PC-3 (cell line): ENCODE measurements around the gene ZNF132. TPM values are rescaled to one million over a fixed set of nuclear protein-coding genes. Genes with fewer than 3 reads are reported as not detected.
A peak's percentile ranks its signal among the peaks of the same experiment; 100 is the strongest.

Experiments used
- ATAC-seq: fragments of 200-7000 bp; cut with Tn5 transposase; 2 replicates; pipeline ENCODE4 v1.9.1; 2020; ENCODE audit warnings: mild to moderate bottlenecking, moderate library complexity
- BruUV-seq: library from RNA; stranded (reverse); fragments of 400-500 nt; replicated peaks from 2 replicates; lab custom pipeline; 2021; lab: Mats Ljungman, UMichigan
- CTCF ChIA-PET: fragments of 300-600 bp; sonication (Branson Sonifier 250); formaldehyde crosslinking; loops from one replicate; lab custom pipeline; 2022; ENCODE audit warnings: antibody characterized with exemption; lab: Charles Lee
- POLR2A ChIA-PET: fragments of 300-600 bp; sonication (Branson Sonifier 250); formaldehyde crosslinking; loops from one replicate; lab custom pipeline; 2022; ENCODE audit warnings: antibody characterized with exemption; ENCODE audit not compliant: unreplicated experiment; lab: Charles Lee
- DNase-seq: peaks from one replicate; pipeline ENCODE4 v3.0.0-alpha.2; 2015
- H2AFZ ChIP-seq: fragments of 300-600 bp; sonication (generic); 2 replicates; pipeline ENCODE4 v1.6.0; 2016; ENCODE audit warnings: antibody characterized with exemption, low read length
- H3F3A ChIP-seq: fragments of 300-600 bp; sonication (generic); one replicate; pipeline ENCODE4 v1.6.0; 2017; ENCODE audit warnings: antibody characterized with exemption, low read length, control low read depth, mild to moderate bottlenecking; ENCODE audit not compliant: unreplicated experiment
- H3K27ac ChIP-seq: fragments of 300-600 bp; sonication (generic); 2 replicates; pipeline ENCODE4 v1.5.1; 2016; ENCODE audit warnings: mild to moderate bottlenecking, low read length
- H3K27me3 ChIP-seq: fragments of 300-600 bp; sonication (generic); 2 replicates; pipeline ENCODE4 v1.6.1; 2016; ENCODE audit warnings: low read length, mixed read lengths
- H3K36me3 ChIP-seq: fragments of 300-600 bp; sonication (generic); 2 replicates; pipeline ENCODE4 v1.6.1; 2016; ENCODE audit warnings: low read depth, mixed run types, low read length, mixed read lengths
- H3K4me1 ChIP-seq: fragments of 300-600 bp; sonication (generic); 2 replicates; pipeline ENCODE4 v1.5.1; 2016; ENCODE audit warnings: low read length; ENCODE audit not compliant: insufficient read depth
- H3K4me2 ChIP-seq: fragments of 300-600 bp; sonication (generic); 2 replicates; pipeline ENCODE4 v1.6.0; 2016; ENCODE audit warnings: low read length
- H3K4me3 ChIP-seq: fragments of 300-600 bp; sonication (generic); 2 replicates; pipeline ENCODE4 v1.5.1; 2016; ENCODE audit warnings: mild to moderate bottlenecking, low read length, mixed read lengths
- H3K79me2 ChIP-seq: fragments of 300-600 bp; sonication (generic); 2 replicates; pipeline ENCODE4 v1.6.1; 2017; ENCODE audit warnings: low read length, mixed read lengths
- H3K9ac ChIP-seq: fragments of 300-600 bp; sonication (generic); 2 replicates; pipeline ENCODE4 v1.6.0; 2016; ENCODE audit warnings: mild to moderate bottlenecking, low read length
- H3K9me2 ChIP-seq: fragments of 300-600 bp; sonication (generic); replicated peaks from 2 replicates; pipeline ENCODE4 v1.6.1; 2016; ENCODE audit warnings: mixed run types, low read length, mixed read lengths
- H3K9me3 ChIP-seq: fragments of 300-600 bp; sonication (generic); 2 replicates; pipeline ENCODE4 v1.6.1; 2016; ENCODE audit warnings: low read length, mixed read lengths
- H4K20me1 ChIP-seq: fragments of 300-600 bp; sonication (generic); 2 replicates; pipeline ENCODE4 v1.6.1; 2016; ENCODE audit warnings: low read length, mixed read lengths
- EZH2 ChIP-seq: fragments of 300-600 bp; sonication (generic); IDR thresholded peaks from one replicate; pipeline ENCODE4 v1.6.1; 2017; ENCODE audit warnings: antibody characterized with exemption, mild to moderate bottlenecking, low read length; ENCODE audit not compliant: unreplicated experiment
- EZH2phosphoT487 ChIP-seq: fragments of 300-600 bp; sonication (generic); IDR thresholded peaks from 2 replicates; pipeline ENCODE4 v1.6.1; 2018; ENCODE audit warnings: mild to moderate bottlenecking, antibody characterized with exemption, low read length, borderline replicate concordance
- intact Hi-C: fragments of 100-400 bp; cut with micrococcal nuclease; formaldehyde crosslinking; loops from 2 replicates; pipeline ENCODE4 v1.9.0; 2023
- total RNA-seq: library from RNA; depleted of rRNA; stranded (reverse); fragments of >200 nt; gene quantifications from 2 replicates; pipeline ENCODE4 v1.2.3, GENCODE V29; 2014
- TF ChIP-seq, protein P1 (sequence below): fragments of 300-600 bp; sonication (generic); conservative IDR thresholded peaks from 2 replicates; pipeline ENCODE4 v1.5.1; 2017; ENCODE audit warnings: antibody characterized with exemption, low read depth, mild to moderate bottlenecking, low read length

ZNF132 gene
- total RNA-seq, 1 experiment from 2014 or later: not detected

DNA sequence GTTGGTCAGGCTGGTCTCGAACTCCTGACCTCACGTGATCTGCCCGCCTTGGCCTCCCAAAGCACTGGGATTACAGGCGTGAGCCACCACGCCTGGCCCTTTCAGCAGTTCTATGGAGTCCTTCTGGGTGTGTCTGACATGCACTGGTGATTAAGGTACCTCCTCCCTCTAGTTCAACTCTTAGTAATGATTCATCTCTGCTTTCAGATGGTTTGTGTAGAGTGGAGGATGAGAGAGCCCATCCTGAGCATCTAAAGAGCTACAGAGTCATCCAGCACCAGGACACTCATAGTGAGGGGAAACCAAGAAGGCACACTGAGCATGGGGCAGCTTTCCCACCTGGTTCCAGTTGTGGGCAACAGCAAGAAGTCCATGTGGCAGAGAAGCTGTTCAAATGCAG lies 23.3 kb downstream of the ZNF132 start:
- intact Hi-C loops: no loop called here
- H3K9me3 ChIP-seq: no peaks in the 10 kb centered on the region
- H3K4me2 ChIP-seq: no peak overlapping the region
- H3K27me3 ChIP-seq: no peaks in the 10 kb centered on the region
- no peaks in the 10 kb centered on the region for H3K79me2 ChIP-seq
- ATAC-seq (no peak), DNase-seq (no peak)
- H3F3A ChIP-seq: no peaks in the 10 kb centered on the region
- ChIA-PET CTCF (no interaction called here), POLR2A (no interaction called here)
- H3K36me3 ChIP-seq: peaks cover 41% of the 10 kb centered on the region
- H3K9me2 ChIP-seq: no peaks in the 10 kb centered on the region
- H3K4me1 ChIP-seq: no peaks in the 10 kb centered on the region
- H3K9ac ChIP-seq: no peak overlapping the region
- BruUV-seq: no TSS peak
- no peak overlapping the region for H3K27ac ChIP-seq
- TF ChIP-seq, protein P1, sequence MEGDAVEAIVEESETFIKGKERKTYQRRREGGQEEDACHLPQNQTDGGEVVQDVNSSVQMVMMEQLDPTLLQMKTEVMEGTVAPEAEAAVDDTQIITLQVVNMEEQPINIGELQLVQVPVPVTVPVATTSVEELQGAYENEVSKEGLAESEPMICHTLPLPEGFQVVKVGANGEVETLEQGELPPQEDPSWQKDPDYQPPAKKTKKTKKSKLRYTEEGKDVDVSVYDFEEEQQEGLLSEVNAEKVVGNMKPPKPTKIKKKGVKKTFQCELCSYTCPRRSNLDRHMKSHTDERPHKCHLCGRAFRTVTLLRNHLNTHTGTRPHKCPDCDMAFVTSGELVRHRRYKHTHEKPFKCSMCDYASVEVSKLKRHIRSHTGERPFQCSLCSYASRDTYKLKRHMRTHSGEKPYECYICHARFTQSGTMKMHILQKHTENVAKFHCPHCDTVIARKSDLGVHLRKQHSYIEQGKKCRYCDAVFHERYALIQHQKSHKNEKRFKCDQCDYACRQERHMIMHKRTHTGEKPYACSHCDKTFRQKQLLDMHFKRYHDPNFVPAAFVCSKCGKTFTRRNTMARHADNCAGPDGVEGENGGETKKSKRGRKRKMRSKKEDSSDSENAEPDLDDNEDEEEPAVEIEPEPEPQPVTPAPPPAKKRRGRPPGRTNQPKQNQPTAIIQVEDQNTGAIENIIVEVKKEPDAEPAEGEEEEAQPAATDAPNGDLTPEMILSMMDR: no peak
- TF ChIP-seq EZH2phosphoT487: no peak
- TF ChIP-seq EZH2: no peak
- H4K20me1 ChIP-seq: no peaks in the 10 kb centered on the region
- no peak overlapping the region for H3K4me3 ChIP-seq
- no peak overlapping the region for H2AFZ ChIP-seq

DNA sequence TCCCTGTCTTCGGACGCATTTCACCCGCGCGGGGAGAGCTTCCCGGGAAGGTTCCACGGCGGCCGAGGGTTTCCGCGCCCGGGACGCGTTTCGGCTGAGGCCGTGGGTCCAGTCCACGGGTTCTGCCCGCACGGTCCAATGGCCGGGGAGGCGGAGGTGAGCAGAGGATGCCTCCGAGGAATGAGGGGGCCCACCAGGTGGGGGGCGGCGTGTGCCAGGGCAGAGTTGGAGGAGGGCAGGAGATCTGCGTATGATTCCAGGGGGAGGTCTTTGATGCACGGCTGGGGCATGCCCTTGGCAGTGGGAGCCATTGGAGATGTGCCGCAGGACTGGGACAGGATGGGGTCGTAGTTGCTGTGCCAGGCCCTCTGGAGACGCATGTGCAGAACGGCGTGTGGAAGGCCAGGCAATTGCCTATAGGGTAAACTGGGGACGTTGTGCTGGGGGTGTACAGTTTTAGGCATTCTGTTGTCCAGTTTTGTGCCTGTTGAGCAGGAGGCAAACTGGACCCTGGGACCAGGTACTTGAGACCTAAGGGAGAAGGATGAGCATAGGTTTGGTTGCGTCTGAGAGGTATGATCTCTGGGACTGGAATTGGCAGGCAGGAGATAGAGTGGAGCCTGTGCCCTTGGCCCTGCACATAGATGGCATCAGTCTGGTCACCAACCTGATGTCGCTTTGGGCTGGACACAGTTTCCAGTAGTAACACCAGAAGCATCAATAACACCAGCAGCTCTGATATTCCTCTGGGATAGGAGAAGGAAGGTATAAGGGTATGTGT lies 30.8 kb downstream of the ZNF132 start:
- POLR2A ChIA-PET: interaction anchor here (0.6 kb wide), 1 partner anchor 131 kb away, joined by 3 read pairs; no protein-coding TSS in a partner anchor
- Histone ChIP-seq H2AFZ (peak overlapping the region; percentile 96), H3K27ac (no peak overlapping the region), H3K9me2 (no peaks in the 10 kb centered on the region), H3K36me3 (no peaks in the 10 kb centered on the region), H3K4me3 (peak overlapping the region; percentile 78), H3F3A (no peaks in the 10 kb centered on the region), H3K27me3 (no peaks in the 10 kb centered on the region), H3K4me2 (peak overlapping the region; percentile 97), H3K9ac (peak overlapping the region; percentile 82), H4K20me1 (no peaks in the 10 kb centered on the region), H3K79me2 (peaks cover 36% of the 10 kb centered on the region), H3K9me3 (no peaks in the 10 kb centered on the region), H3K4me1 (peaks cover 17% of the 10 kb centered on the region)
- TSS peak; percentile 43 for BruUV-seq
- CTCF ChIA-PET: no interaction called here
- ATAC-seq (peak; percentile 55), DNase-seq (peak; percentile 56)
- TF ChIP-seq, protein P1: 0 out of 2 replicates have a peak, but pooled peaks have one; percentile 18
- no peak for TF ChIP-seq EZH2phosphoT487
- TF ChIP-seq EZH2: no peak
- intact Hi-C loops: loop anchor here (1.0 kb wide), 1 partner anchor 42 kb away; the partner anchor contains the start of gene ZNF324B
